Endothelial cell of umbilical vein (primary cell): ENCODE data around the gene PIM3. TPM values are rescaled to one million over a fixed set of nuclear protein-coding genes. Genes with fewer than 3 reads are reported as not detected.

Experiments
- BruUV-seq: library from RNA; stranded (reverse); fragments of 400-500 nt; replicated peaks from 2 replicates; lab custom pipeline; 2021; lab: Mats Ljungman, UMichigan
- CTCF ChIA-PET: fragments of 300-600, 350-600 bp; sonication (Branson Sonifier 250); formaldehyde crosslinking; loops from one replicate; lab custom pipeline; 2021; ENCODE audit warnings: antibody characterized with exemption, inconsistent platforms; lab: Charles Lee
- POLR2A ChIA-PET: fragments of 300-600, 350-600 bp; sonication (Branson Sonifier 250); formaldehyde crosslinking; loops from one replicate; lab custom pipeline; 2021; ENCODE audit warnings: antibody characterized with exemption, inconsistent platforms; lab: Charles Lee
- DNase-seq: peaks from one replicate; pipeline ENCODE4 v3.0.0-alpha.2; 2011; ENCODE audit warnings: low read depth, low spot score
- FAIRE-seq: peaks from 2 replicates; lab custom pipeline; 2011; peaks lifted over from hg19 to GRCh38; lab: Jason Lieb, UNC
- H2AFZ ChIP-seq: 2 replicates; pipeline ENCODE4 v1.6.0; 2012; ENCODE audit warnings: low read depth, low read length, control low read depth, inconsistent platforms
- H3K27ac ChIP-seq: 2 replicates; pipeline ENCODE4 v1.5.1; 2011; ENCODE audit warnings: low read depth, mild to moderate bottlenecking, control low read depth, low read length, moderate library complexity; ENCODE audit not compliant: insufficient read depth
- H3K27me3 ChIP-seq, 2 experiments: 2 replicates each; pipeline versions ENCODE4 v1.6.0 to v1.6.1; 2011; ENCODE audit warnings: low read length in 2 of 2, mixed read lengths in 1 of 2; ENCODE audit not compliant: control insufficient read depth in 2 of 2, insufficient read depth in 2 of 2
- H3K36me3 ChIP-seq, 2 experiments: 2 replicates in 1 of 2; 3 replicates in 1 of 2; pipeline ENCODE4 v1.5.1; 2011; ENCODE audit warnings: low read length in 2 of 2, mild to moderate bottlenecking in 1 of 2, moderate library complexity in 1 of 2; ENCODE audit not compliant: control insufficient read depth in 2 of 2, insufficient read depth in 2 of 2; ENCODE audit errors: extremely low read depth in 1 of 2
- H3K4me1 ChIP-seq: 3 replicates; pipeline ENCODE4 v1.5.1; 2011; ENCODE audit warnings: mild to moderate bottlenecking, low read length; ENCODE audit not compliant: control insufficient read depth, insufficient read depth; ENCODE audit errors: extremely low read depth
- H3K4me2 ChIP-seq: 2 replicates; pipeline ENCODE4 v1.6.1; 2011; ENCODE audit warnings: low read length, control low read depth, mixed read lengths; ENCODE audit not compliant: insufficient read depth
- H3K4me3 ChIP-seq, 3 experiments: fragments of 200-600 bp in 1 of 3; sonication (generic), shearing (Covaris generic) in 1 of 3; replicated peaks in 1 of 3; 2 replicates each; pipeline ENCODE4 v1.5.1; 2011 to 2016; ENCODE audit warnings: control low read depth in 3 of 3, low read length in 3 of 3, mild to moderate bottlenecking in 2 of 3, inconsistent platforms in 1 of 3, low read depth in 1 of 3, moderate library complexity in 1 of 3; ENCODE audit not compliant: insufficient read depth in 1 of 3
- H3K79me2 ChIP-seq: 2 replicates; pipeline ENCODE4 v1.6.0; 2012; ENCODE audit warnings: low read length, inconsistent platforms; ENCODE audit not compliant: control insufficient read depth, insufficient read depth
- H3K9ac ChIP-seq: replicated peaks from 2 replicates; pipeline ENCODE3; 2011; ENCODE audit warnings: low read length, control low read depth; ENCODE audit not compliant: insufficient read depth; ENCODE audit errors: extremely low read depth
- H3K9me1 ChIP-seq: replicated peaks from 3 replicates; pipeline ENCODE4 v1.6.0; 2011; ENCODE audit warnings: mild to moderate bottlenecking, low read length; ENCODE audit not compliant: control insufficient read depth, insufficient read depth; ENCODE audit errors: extremely low read depth
- H3K9me3 ChIP-seq: replicated peaks from 2 replicates; pipeline ENCODE4 v1.5.1; 2012; ENCODE audit warnings: low read length, inconsistent platforms; ENCODE audit not compliant: control insufficient read depth, insufficient read depth
- H4K20me1 ChIP-seq: replicated peaks from 2 replicates; pipeline ENCODE3; 2011; ENCODE audit warnings: mild to moderate bottlenecking, low read length; ENCODE audit not compliant: control insufficient read depth, insufficient read depth; ENCODE audit errors: extremely low read depth
- EZH2 ChIP-seq: IDR thresholded peaks from 2 replicates; pipeline ENCODE4 v1.6.1; 2012; ENCODE audit warnings: borderline replicate concordance, low read depth, mild to moderate bottlenecking, moderate library complexity, low read length, inconsistent platforms; ENCODE audit not compliant: severe bottlenecking
- JUN ChIP-seq: IDR thresholded peaks from 2 replicates; pipeline ENCODE4 v1.6.1; 2011; ENCODE audit warnings: borderline replicate concordance, low read depth; ENCODE audit not compliant: insufficient read length, insufficient read depth
- MAX ChIP-seq: IDR thresholded peaks from 2 replicates; pipeline ENCODE4 v1.6.1; 2011; ENCODE audit not compliant: insufficient read depth, insufficient read length
- POLR2AphosphoS5 ChIP-seq: IDR thresholded peaks from 2 replicates; pipeline ENCODE4 v1.6.1; 2012; ENCODE audit warnings: low read depth, mild to moderate bottlenecking, control low read depth, low read length, moderate library complexity; ENCODE audit not compliant: insufficient read depth
- dilution Hi-C: fragments of 300-500 bp; cut with MboI; formaldehyde crosslinking; loops from one replicate; pipeline ENCODE4 v1.15.0; 2019; ENCODE audit warnings: low sequenced_read_pairs; ENCODE audit not compliant: extremely low pct_ligation_motif_present
- intact Hi-C: fragments of 100-400 bp; cut with micrococcal nuclease; formaldehyde crosslinking; loops from one replicate; pipeline ENCODE4 v1.10.0; 2022
- polyA plus RNA-seq, 4 experiments: library from polyadenylated mRNA; depleted of rRNA in 3 of 4; stranded (reverse) in 3 of 4; unstranded in 1 of 4; fragments of >200 nt; gene quantifications; 2 replicates each; pipeline versions ENCODE4 v1.2.1 to v1.2.3, GENCODE V29; 2011 to 2012; ENCODE audit warnings: missing spikeins in 1 of 4
- total RNA-seq: library from RNA; stranded (reverse); gene quantifications from 2 replicates; pipeline ENCODE4 v1.2.3, GENCODE V29; 2021

Gene PIM3
- total and polyA plus RNA-seq, 2 donors (not counting 3 experiments of a cell fraction or from before 2014, with no cell fraction given), result 131 to 185 TPM

GRCh38 chr22:49933236-49934159 lies 27.1 kb upstream of the PIM3 start:
- peak overlapping the region; percentile 78 for H3K27ac ChIP-seq
- H3K4me1 ChIP-seq, result peaks cover 62% of the 10 kb centered on the region
- intact Hi-C loops, result no loop called here
- CTCF ChIA-PET, result interaction anchor here (1.1 to 2.5 kb wide), 3 partner anchors 29 to 97 kb away, joined by 4 to 26 read pairs (median 4); no protein-coding TSS in a partner anchor
- DNase-seq (no peak), FAIRE-seq (no peak)
- BruUV-seq, result no TSS peak
- no peaks in the 10 kb centered on the region for H3K36me3 ChIP-seq
- POLR2A ChIA-PET, result interaction anchor here (1.4 kb wide), 1 partner anchor 29 kb away, joined by 3 read pairs; no protein-coding TSS in a partner anchor
- no peak overlapping the region for H3K4me2 ChIP-seq
- H2AFZ ChIP-seq, result no peak overlapping the region
- no peaks in the 10 kb centered on the region for H3K9me3 ChIP-seq
- H3K9ac ChIP-seq, result peak overlapping the region; percentile 45
- no peak overlapping the region for H3K4me3 ChIP-seq
- dilution Hi-C loops, result no loop called here
- no peaks in the 10 kb centered on the region for H4K20me1 ChIP-seq
- no peaks in the 10 kb centered on the region for H3K9me1 ChIP-seq
- TF ChIP-seq EZH2 (no peak), MAX (no peak), JUN (no peak), POLR2AphosphoS5 (no peak)
- H3K27me3 ChIP-seq, result no peaks in the 10 kb centered on the region
- H3K79me2 ChIP-seq, result no peaks in the 10 kb centered on the region
